B cell (primary cell): ENCODE measurements around the gene CHODL. TPM values are rescaled to one million over a fixed set of nuclear protein-coding genes. Genes with fewer than 3 reads are reported as not detected.

Experiments used
- ATAC-seq: fragments of 200-7000 bp; cut with Tn5 transposase; one replicate; pipeline ENCODE4 v1.10.0; 2021; ENCODE audit warnings: low read depth, mild to moderate bottlenecking, moderate number of reproducible peaks, moderate library complexity
- CTCF ChIA-PET: fragments of 350-600 bp; sonication (Branson Sonifier 250); formaldehyde crosslinking; loops from one replicate; lab custom pipeline; 2021; ENCODE audit warnings: antibody characterized with exemption, inconsistent platforms; lab: Charles Lee
- POLR2A ChIA-PET: fragments of 350-600 bp; sonication (Branson Sonifier 250); formaldehyde crosslinking; loops from one replicate; lab custom pipeline; 2021; ENCODE audit warnings: antibody characterized with exemption; lab: Charles Lee
- DNase-seq: peaks from one replicate; pipeline ENCODE4 v3.0.0; 2013
- H2AFZ ChIP-seq: 2 replicates; pipeline ENCODE4 v1.6.1; 2012; ENCODE audit warnings: mild to moderate bottlenecking, low read depth, low read length; ENCODE audit not compliant: insufficient read depth, poor library complexity, severe bottlenecking
- H3K27ac ChIP-seq, 2 donors: 1 replicate in 1 of 2; 2 replicates in 1 of 2; pipeline ENCODE4 v1.5.1; 2012 to 2013; ENCODE audit warnings: low read length in 2 of 2, mild to moderate bottlenecking in 2 of 2, moderate library complexity in 1 of 2
- H3K27me3 ChIP-seq, 4 experiments: fragments of 200-600 bp in 1 of 4; sonication (generic) in 1 of 4; replicated peaks in 1 of 4; 1 replicate in 2 of 4; 2 replicates in 2 of 4; pipeline versions ENCODE4 v1.6.1 to v1.7.0; 2013 to 2016; ENCODE audit warnings: low read length in 3 of 4, mild to moderate bottlenecking in 2 of 4, mixed read lengths in 1 of 4, moderate library complexity in 1 of 4; ENCODE audit not compliant: insufficient read depth in 4 of 4, control insufficient read depth in 3 of 4; ENCODE audit errors: control extremely low read depth in 1 of 4
- H3K36me3 ChIP-seq, 2 experiments: replicated peaks in 1 of 2; 1 replicate in 1 of 2; 2 replicates in 1 of 2; pipeline versions ENCODE4 v1.6.1 to v1.7.1; 2013; ENCODE audit warnings: low read length in 1 of 2; ENCODE audit not compliant: insufficient read depth in 2 of 2, control insufficient read depth in 1 of 2; ENCODE audit errors: control extremely low read depth in 1 of 2, extremely low read depth in 1 of 2
- H3K4me1 ChIP-seq, 2 donors: fragments of 200-600 bp in 1 of 2; sonication (generic) in 1 of 2; 1 replicate in 1 of 2; 2 replicates in 1 of 2; pipeline versions ENCODE4 v1.5.1 to v1.6.1; 2013 to 2017; ENCODE audit warnings: low read length in 2 of 2; ENCODE audit not compliant: control insufficient read depth in 2 of 2, insufficient read depth in 2 of 2
- H3K4me2 ChIP-seq: replicated peaks from 2 replicates; pipeline ENCODE3; 2012; ENCODE audit warnings: mild to moderate bottlenecking, low read depth, low read length; ENCODE audit not compliant: poor library complexity, severe bottlenecking
- H3K4me3 ChIP-seq, 5 experiments: fragments of 200-600 bp in 1 of 5; sonication (generic) in 1 of 5; 1 replicate in 3 of 5; 2 replicates in 2 of 5; pipeline versions ENCODE4 v1.5.1 to v1.7.0; 2011 to 2016; ENCODE audit warnings: low read length in 4 of 5, mild to moderate bottlenecking in 4 of 5, low read depth in 2 of 5, control low read depth in 1 of 5, moderate library complexity in 1 of 5; ENCODE audit not compliant: insufficient read depth in 1 of 5; ENCODE audit errors: control extremely low read depth in 1 of 5, extremely low read depth in 1 of 5
- H3K79me2 ChIP-seq: fragments of 200-600 bp; sonication (generic); one replicate; pipeline ENCODE4 v1.6.0; 2016; ENCODE audit warnings: low read length; ENCODE audit not compliant: control insufficient read depth, insufficient read depth
- H3K9ac ChIP-seq: fragments of 200-600 bp; sonication (generic); 2 replicates; pipeline ENCODE4 v1.6.1; 2017; ENCODE audit warnings: mild to moderate bottlenecking, low read length, moderate library complexity
- H3K9me3 ChIP-seq, 3 donors: one replicate each; pipeline versions ENCODE4 v1.6.1 to v1.7.1; 2013; ENCODE audit warnings: low read length in 2 of 3; ENCODE audit not compliant: control insufficient read depth in 2 of 3, insufficient read depth in 1 of 3; ENCODE audit errors: control extremely low read depth in 1 of 3
- H4K20me1 ChIP-seq: 2 replicates; pipeline ENCODE4 v1.6.0; 2012; ENCODE audit warnings: mild to moderate bottlenecking, low read length; ENCODE audit not compliant: insufficient read depth, control insufficient read depth, poor library complexity, severe bottlenecking
- H3K27ac Mint-ChIP-seq: one replicate; pipeline ENCODE4 v1.8.0; 2021; ENCODE audit warnings: mixed read lengths
- H3K27me3 Mint-ChIP-seq: one replicate; pipeline ENCODE4 v1.8.0; 2021; ENCODE audit warnings: mixed read lengths
- H3K4me1 Mint-ChIP-seq: one replicate; pipeline ENCODE4 v1.8.0; 2021; ENCODE audit warnings: mixed read lengths
- H3K4me3 Mint-ChIP-seq: one replicate; pipeline ENCODE4 v1.8.0; 2021; ENCODE audit warnings: mixed read lengths
- H3K9me3 Mint-ChIP-seq: one replicate; pipeline ENCODE4 v1.8.0; 2022; ENCODE audit warnings: mixed read lengths; ENCODE audit not compliant: insufficient read depth
- CTCF ChIP-seq: fragments of 200-600 bp; IDR thresholded peaks from one replicate; pipeline ENCODE4 v1.8.0; 2022; ENCODE audit warnings: antibody characterized with exemption, mild to moderate bottlenecking
- EZH2 ChIP-seq: IDR thresholded peaks from 2 replicates; pipeline ENCODE4 v1.6.1; 2012; ENCODE audit warnings: borderline replicate concordance, low read depth, mild to moderate bottlenecking, moderate library complexity, low read length; ENCODE audit not compliant: insufficient read depth, poor library complexity, severe bottlenecking
- WGBS: methylation state at CpG from one replicate; pipeline ENCODE4 v1.1.5; 2013; ENCODE audit warnings: missing lambda C conversion rate; ENCODE audit not compliant: insufficient coverage; 5-methylcytosine and 5-hydroxymethylcytosine counted together
- intact Hi-C: fragments of 100-400 bp; cut with micrococcal nuclease; formaldehyde crosslinking; loops from one replicate; pipeline ENCODE4 v1.10.0; 2022
- polyA plus RNA-seq: library from polyadenylated mRNA; depleted of rRNA; stranded (reverse); fragments of >200 nt; gene quantifications from 2 replicates; pipeline ENCODE4 v1.2.3, GENCODE V29; 2012
- total RNA-seq, 2 donors: library from RNA; stranded (reverse); fragments of 120-200 nt in 1 of 2; gene quantifications; 1 replicate in 1 of 2; 2 replicates in 1 of 2; pipeline versions ENCODE4 v1.2.3 to v1.2.4, GENCODE V29; 2013 to 2022

CHODL gene
- total and polyA plus RNA-seq, 2 donors (not counting 1 experiment from before 2014, with no cell fraction given), result 0.04 to 0.20 TPM

- Mint-ChIP-seq H3K27ac (no peak overlapping the region), H3K4me1 (no peaks in the 10 kb centered on the region), H3K27me3 (no peaks in the 10 kb centered on the region), H3K4me3 (no peak overlapping the region), H3K9me3 (peaks cover 12% of the 10 kb centered on the region)
- H3K4me3 ChIP-seq, result no peak overlapping the region
- TF ChIP-seq CTCF (no peak), EZH2 (no peak)
- H2AFZ ChIP-seq, result no peak overlapping the region
- DNase-seq (no peak), ATAC-seq (no peak)
- no peaks in the 10 kb centered on the region for H3K79me2 ChIP-seq
- H3K27ac ChIP-seq, result no peak overlapping the region
- peaks cover 1 to 14% (median 3%) of the 10 kb centered on the region in 3 donors for H3K9me3 ChIP-seq
- ChIA-PET POLR2A (no interaction called here), CTCF (no interaction called here)
- intact Hi-C loops, result no loop called here
- no peaks in the 10 kb centered on the region for H4K20me1 ChIP-seq
- no peaks in the 10 kb centered on the region for H3K4me1 ChIP-seq
- no peak overlapping the region for H3K4me2 ChIP-seq
- H3K9ac ChIP-seq, result no peak overlapping the region
- H3K36me3 ChIP-seq, result no peaks in the 10 kb centered on the region
- no peaks in the 10 kb centered on the region for H3K27me3 ChIP-seq
Measured at GRCh38 chr21:18220498-18220897, 24.1 kb upstream of the CHODL start.

- CTCF ChIA-PET, result no interaction called here
- WGBS, result 50% methylated on average over 1 of the region's 1 CpG
Measured at GRCh38 chr21:18222346-18222745, 22.3 kb upstream of the CHODL start.

More at GRCh38 chr21:18222346-18222745, 22.3 kb upstream of the CHODL start:
- ATAC-seq, result no peak
- H3K27ac Mint-ChIP-seq, result no peak overlapping the region
- H3K4me3 ChIP-seq, result no peak overlapping the region
- no peaks in the 10 kb centered on the region for H3K4me1 Mint-ChIP-seq
- no peaks in the 10 kb centered on the region for H3K27me3 Mint-ChIP-seq
- no peaks in the 10 kb centered on the region for H4K20me1 ChIP-seq
- no peak overlapping the region for H3K27ac ChIP-seq
- H2AFZ ChIP-seq, result no peak overlapping the region
- no peak for TF ChIP-seq CTCF
- no peak for TF ChIP-seq EZH2
- no peaks in the 10 kb centered on the region for H3K4me1 ChIP-seq
- no peaks in the 10 kb centered on the region for H3K36me3 ChIP-seq
- H3K9ac ChIP-seq, result no peak overlapping the region
- H3K9me3 ChIP-seq, result peaks cover 1 to 14% (median 3%) of the 10 kb centered on the region in 3 donors
- H3K4me2 ChIP-seq, result no peak overlapping the region
- H3K4me3 Mint-ChIP-seq, result no peak overlapping the region
- intact Hi-C loops, result no loop called here
- no peaks in the 10 kb centered on the region for H3K27me3 ChIP-seq
- POLR2A ChIA-PET, result no interaction called here
- no peak for DNase-seq
- H3K9me3 Mint-ChIP-seq, result peaks cover 12% of the 10 kb centered on the region
- H3K79me2 ChIP-seq, result no peaks in the 10 kb centered on the region
